ENCODE results near the gene S100PBP. TPM values are rescaled to one million over a fixed set of nuclear protein-coding genes. Genes with fewer than 3 reads are reported as not detected.

The S100PBP gene
- total and polyA plus RNA-seq, 8 donors = 2.9 to 253 (median 19.8) TPM

GRCh38 chr1:32899586-32900296, 82.3 kb downstream of the S100PBP start:
- intact Hi-C loops (cut with DNase I; ENCODE audit: low total_unique reads) = no loop called here
- Histone ChIP-seq H3K4me3 (peak overlapping the region in 3 of 4 donors; percentile 74 to 77 (median 76)), H3K9me3 (no peaks in the 10 kb centered on the region), H3K4me1 (peaks cover 8 to 30% (median 29%) of the 10 kb centered on the region in 4 donors), H3K27ac (peak overlapping the region in 3 of 5 donors; percentile 84 to 91 (median 88)), H3K27me3 (peaks cover 0 to 30% (median 3%) of the 10 kb centered on the region in 3 donors), H3K36me3 (peaks cover 0 to 32% (median 22%) of the 10 kb centered on the region in 4 donors)
- TF ChIP-seq EP300 (IDR thresholded peaks at IDR 0.05) (no peak), POLR2A (IDR thresholded peaks at IDR 0.05) (no peak), POLR2AphosphoS5 (IDR thresholded peaks at IDR 0.05) (no peak), CTCF (IDR thresholded peaks at IDR 0.05) (no peak)
- DNase-seq = peak in 1 of 2 donors; percentile 8
- 72 to 81% (median 76%) methylated on average over 7 of the region's 7 CpGs for WGBS, 5 donors

- intact Hi-C loops (cut with DNase I; ENCODE audit: low total_unique reads) = no loop called here
- TF ChIP-seq EP300 (IDR thresholded peaks at IDR 0.05) (no peak), POLR2AphosphoS5 (IDR thresholded peaks at IDR 0.05) (no peak), CTCF (IDR thresholded peaks at IDR 0.05) (no peak), POLR2A (IDR thresholded peaks at IDR 0.05) (no peak)
- peak overlapping the region; percentile 76 to 91 (median 84) for H3K27ac ChIP-seq
- H3K4me3 ChIP-seq = peak overlapping the region; percentile 72 to 77 (median 75)
- peaks cover 0 to 25% (median 15%) of the 10 kb centered on the region in 4 donors for H3K36me3 ChIP-seq
- H3K4me1 ChIP-seq = peaks cover 12 to 34% (median 30%) of the 10 kb centered on the region in 4 donors
- peaks cover 0 to 30% (median 3%) of the 10 kb centered on the region in 3 donors for H3K27me3 ChIP-seq
- H3K9me3 ChIP-seq = no peaks in the 10 kb centered on the region
- WGBS, 5 donors = 12 to 15% (median 14%) methylated on average over 16 to 22 of the region's 22 CpGs
- peak in 1 of 2 donors; percentile 32 for DNase-seq
These were observed 83.0 kb downstream of the S100PBP start for GRCh38 chr1:32900371-32900955.

- H3K9me3 ChIP-seq = no peaks in the 10 kb centered on the region
- H3K27ac ChIP-seq = peak within 1 kb of the TSS; percentile 86 to 91 (median 87)
- intact Hi-C loops (cut with DNase I; ENCODE audit: low total_unique reads) = no loop called here
- peaks cover 17 to 37% (median 30%) of the 10 kb centered on the region in 4 donors for H3K4me1 ChIP-seq
- peaks cover 0 to 30% (median 3%) of the 10 kb centered on the region in 3 donors for H3K27me3 ChIP-seq
- peaks cover 0 to 19% (median 9%) of the 10 kb centered on the region in 4 donors for H3K36me3 ChIP-seq
- TF ChIP-seq POLR2A (IDR thresholded peaks at IDR 0.05) (no peak), CTCF (IDR thresholded peaks at IDR 0.05) (peak in 1 of 7 experiments; percentile 2), POLR2AphosphoS5 (IDR thresholded peaks at IDR 0.05) (peak in 1 of 3 donors; percentile 3), EP300 (IDR thresholded peaks at IDR 0.05) (no peak)
- H3K4me3 ChIP-seq = peak within 1 kb of the TSS; percentile 72 to 77 (median 75)
- WGBS, 5 donors = 1 to 2% (median 1%) methylated on average over 43 to 92 of the region's 92 CpGs
- peak; percentile 86 to 91 for DNase-seq
These were observed 83.7 kb downstream of the S100PBP start, which contains the start of gene TMEM54 for GRCh38 chr1:32900956-32901822. TSS of gene TMEM54 (minus strand) at chr1:32901389. CDS start at chr1:32901238, 151 bp downstream.

Data from stomach (tissue), 9 donors.